Measurements from ENCODE around the gene RBM43. TPM values are rescaled to one million over a fixed set of nuclear protein-coding genes. Genes with fewer than 3 reads are reported as not detected.

Gene RBM43
- total and polyA plus RNA-seq, 9 of the 15 experiments (the other 6 are each of a cell fraction or from before 2014, with no cell fraction given) = 1.3 to 6.9 (median 3.8) TPM

DNA sequence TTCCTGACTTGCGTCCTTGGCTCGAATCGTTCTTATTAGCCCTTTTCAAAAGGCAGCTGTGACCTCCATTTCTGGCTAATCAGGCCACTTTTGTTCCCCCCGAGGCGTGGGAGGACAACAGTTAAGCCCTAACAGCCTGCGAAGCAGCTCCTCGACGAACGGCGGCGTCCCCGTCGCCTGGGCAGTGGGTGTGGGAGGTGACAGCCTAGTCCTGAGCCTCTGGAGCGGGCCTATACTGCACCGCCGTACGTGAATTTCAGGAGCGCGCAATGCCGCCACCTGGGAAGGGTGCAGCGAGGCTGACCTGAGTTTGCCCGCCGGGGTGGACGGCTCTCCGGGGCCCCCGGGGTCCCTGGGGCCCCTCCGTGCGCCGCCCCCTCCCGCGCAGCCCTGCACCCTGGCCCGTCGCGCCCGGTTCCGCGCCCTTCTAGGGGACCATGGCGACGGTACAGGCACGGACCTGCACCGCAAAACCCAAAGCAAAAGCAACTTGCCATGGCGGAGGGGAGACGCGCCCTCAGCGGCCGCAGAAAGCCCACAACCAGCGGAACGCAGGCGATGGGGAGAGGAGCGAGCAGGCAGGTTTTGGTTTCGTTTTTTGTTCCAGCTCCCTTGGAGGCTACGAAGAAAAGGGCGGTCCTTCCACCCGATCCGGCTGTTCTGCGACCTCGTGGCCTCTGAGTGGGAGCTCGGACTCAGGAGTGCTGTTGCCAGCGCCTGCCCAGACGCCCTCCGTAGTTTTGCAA lies at the start of gene RBM43 (continued):
- TF ChIP-seq, protein P1, sequence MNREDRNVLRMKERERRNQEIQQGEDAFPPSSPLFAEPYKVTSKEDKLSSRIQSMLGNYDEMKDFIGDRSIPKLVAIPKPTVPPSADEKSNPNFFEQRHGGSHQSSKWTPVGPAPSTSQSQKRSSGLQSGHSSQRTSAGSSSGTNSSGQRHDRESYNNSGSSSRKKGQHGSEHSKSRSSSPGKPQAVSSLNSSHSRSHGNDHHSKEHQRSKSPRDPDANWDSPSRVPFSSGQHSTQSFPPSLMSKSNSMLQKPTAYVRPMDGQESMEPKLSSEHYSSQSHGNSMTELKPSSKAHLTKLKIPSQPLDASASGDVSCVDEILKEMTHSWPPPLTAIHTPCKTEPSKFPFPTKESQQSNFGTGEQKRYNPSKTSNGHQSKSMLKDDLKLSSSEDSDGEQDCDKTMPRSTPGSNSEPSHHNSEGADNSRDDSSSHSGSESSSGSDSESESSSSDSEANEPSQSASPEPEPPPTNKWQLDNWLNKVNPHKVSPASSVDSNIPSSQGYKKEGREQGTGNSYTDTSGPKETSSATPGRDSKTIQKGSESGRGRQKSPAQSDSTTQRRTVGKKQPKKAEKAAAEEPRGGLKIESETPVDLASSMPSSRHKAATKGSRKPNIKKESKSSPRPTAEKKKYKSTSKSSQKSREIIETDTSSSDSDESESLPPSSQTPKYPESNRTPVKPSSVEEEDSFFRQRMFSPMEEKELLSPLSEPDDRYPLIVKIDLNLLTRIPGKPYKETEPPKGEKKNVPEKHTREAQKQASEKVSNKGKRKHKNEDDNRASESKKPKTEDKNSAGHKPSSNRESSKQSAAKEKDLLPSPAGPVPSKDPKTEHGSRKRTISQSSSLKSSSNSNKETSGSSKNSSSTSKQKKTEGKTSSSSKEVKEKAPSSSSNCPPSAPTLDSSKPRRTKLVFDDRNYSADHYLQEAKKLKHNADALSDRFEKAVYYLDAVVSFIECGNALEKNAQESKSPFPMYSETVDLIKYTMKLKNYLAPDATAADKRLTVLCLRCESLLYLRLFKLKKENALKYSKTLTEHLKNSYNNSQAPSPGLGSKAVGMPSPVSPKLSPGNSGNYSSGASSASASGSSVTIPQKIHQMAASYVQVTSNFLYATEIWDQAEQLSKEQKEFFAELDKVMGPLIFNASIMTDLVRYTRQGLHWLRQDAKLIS (CRISPR knock-in tag; IDR thresholded peaks at IDR 0.05) = peak; percentile 89; the same call in 1 of the 2 replicates
- TF ChIP-seq RBBP5 (IDR thresholded peaks at IDR 0.05; ENCODE audit: borderline replicate concordance, insufficient read depth, low read length, poor library complexity, severe bottlenecking) (peak; percentile 99), GATAD2A (IDR thresholded peaks at IDR 0.05) (peak; percentile 85; the same call in 1 of the 2 replicates), ZNF830 (CRISPR knock-in tag; IDR thresholded peaks at IDR 0.05) (peak; percentile 30; the same call in 1 of the 2 replicates), HDAC6 (IDR thresholded peaks at IDR 0.05; ENCODE audit: low read depth, low read length) (no peak), SIRT6 (IDR thresholded peaks at IDR 0.05; ENCODE audit: low read depth, low read length) (no peak), SIN3B (IDR thresholded peaks at IDR 0.05; ENCODE audit: low read depth) (peak; percentile 43; the same call in 1 of the 2 replicates), CREB1 (IDR thresholded peaks at IDR 0.05) (peak; percentile 18; the same call in 1 of the 2 replicates), CREB1 (CRISPR knock-in tag; IDR thresholded peaks at IDR 0.05) (peak; percentile 58; the same call in 1 of the 2 replicates), ARID1B (IDR thresholded peaks at IDR 0.05) (peak; percentile 13; the same call in 1 of the 2 replicates)
- TF ChIP-seq, protein P2, sequence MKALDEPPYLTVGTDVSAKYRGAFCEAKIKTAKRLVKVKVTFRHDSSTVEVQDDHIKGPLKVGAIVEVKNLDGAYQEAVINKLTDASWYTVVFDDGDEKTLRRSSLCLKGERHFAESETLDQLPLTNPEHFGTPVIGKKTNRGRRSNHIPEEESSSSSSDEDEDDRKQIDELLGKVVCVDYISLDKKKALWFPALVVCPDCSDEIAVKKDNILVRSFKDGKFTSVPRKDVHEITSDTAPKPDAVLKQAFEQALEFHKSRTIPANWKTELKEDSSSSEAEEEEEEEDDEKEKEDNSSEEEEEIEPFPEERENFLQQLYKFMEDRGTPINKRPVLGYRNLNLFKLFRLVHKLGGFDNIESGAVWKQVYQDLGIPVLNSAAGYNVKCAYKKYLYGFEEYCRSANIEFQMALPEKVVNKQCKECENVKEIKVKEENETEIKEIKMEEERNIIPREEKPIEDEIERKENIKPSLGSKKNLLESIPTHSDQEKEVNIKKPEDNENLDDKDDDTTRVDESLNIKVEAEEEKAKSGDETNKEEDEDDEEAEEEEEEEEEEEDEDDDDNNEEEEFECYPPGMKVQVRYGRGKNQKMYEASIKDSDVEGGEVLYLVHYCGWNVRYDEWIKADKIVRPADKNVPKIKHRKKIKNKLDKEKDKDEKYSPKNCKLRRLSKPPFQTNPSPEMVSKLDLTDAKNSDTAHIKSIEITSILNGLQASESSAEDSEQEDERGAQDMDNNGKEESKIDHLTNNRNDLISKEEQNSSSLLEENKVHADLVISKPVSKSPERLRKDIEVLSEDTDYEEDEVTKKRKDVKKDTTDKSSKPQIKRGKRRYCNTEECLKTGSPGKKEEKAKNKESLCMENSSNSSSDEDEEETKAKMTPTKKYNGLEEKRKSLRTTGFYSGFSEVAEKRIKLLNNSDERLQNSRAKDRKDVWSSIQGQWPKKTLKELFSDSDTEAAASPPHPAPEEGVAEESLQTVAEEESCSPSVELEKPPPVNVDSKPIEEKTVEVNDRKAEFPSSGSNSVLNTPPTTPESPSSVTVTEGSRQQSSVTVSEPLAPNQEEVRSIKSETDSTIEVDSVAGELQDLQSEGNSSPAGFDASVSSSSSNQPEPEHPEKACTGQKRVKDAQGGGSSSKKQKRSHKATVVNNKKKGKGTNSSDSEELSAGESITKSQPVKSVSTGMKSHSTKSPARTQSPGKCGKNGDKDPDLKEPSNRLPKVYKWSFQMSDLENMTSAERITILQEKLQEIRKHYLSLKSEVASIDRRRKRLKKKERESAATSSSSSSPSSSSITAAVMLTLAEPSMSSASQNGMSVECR (CRISPR knock-in tag; IDR thresholded peaks at IDR 0.05) = peak; percentile 81
- TF ChIP-seq, protein P3, sequence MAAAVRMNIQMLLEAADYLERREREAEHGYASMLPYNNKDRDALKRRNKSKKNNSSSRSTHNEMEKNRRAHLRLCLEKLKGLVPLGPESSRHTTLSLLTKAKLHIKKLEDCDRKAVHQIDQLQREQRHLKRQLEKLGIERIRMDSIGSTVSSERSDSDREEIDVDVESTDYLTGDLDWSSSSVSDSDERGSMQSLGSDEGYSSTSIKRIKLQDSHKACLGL (CRISPR knock-in tag; IDR thresholded peaks at IDR 0.05; ENCODE audit: borderline replicate concordance, poor library complexity, severe bottlenecking) = no peak
- TF ChIP-seq, protein P4, sequence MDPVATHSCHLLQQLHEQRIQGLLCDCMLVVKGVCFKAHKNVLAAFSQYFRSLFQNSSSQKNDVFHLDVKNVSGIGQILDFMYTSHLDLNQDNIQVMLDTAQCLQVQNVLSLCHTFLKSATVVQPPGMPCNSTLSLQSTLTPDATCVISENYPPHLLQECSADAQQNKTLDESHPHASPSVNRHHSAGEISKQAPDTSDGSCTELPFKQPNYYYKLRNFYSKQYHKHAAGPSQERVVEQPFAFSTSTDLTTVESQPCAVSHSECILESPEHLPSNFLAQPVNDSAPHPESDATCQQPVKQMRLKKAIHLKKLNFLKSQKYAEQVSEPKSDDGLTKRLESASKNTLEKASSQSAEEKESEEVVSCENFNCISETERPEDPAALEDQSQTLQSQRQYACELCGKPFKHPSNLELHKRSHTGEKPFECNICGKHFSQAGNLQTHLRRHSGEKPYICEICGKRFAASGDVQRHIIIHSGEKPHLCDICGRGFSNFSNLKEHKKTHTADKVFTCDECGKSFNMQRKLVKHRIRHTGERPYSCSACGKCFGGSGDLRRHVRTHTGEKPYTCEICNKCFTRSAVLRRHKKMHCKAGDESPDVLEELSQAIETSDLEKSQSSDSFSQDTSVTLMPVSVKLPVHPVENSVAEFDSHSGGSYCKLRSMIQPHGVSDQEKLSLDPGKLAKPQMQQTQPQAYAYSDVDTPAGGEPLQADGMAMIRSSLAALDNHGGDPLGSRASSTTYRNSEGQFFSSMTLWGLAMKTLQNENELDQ (CRISPR knock-in tag; IDR thresholded peaks at IDR 0.05; ENCODE audit: borderline replicate concordance) = peak; percentile 86; the same call in 1 of the 2 replicates

Measured in K562 (cell line).